H1 (cell line): ENCODE data around the gene MAPRE2. TPM values are rescaled to one million over a fixed set of nuclear protein-coding genes. Genes with fewer than 3 reads are reported as not detected.

Experiments used
- ATF2 ChIP-seq: IDR thresholded peaks from 2 replicates; pipeline ENCODE4 v1.6.1; 2012; ENCODE audit warnings: low read length, inconsistent platforms
- BACH1 ChIP-seq: IDR thresholded peaks from 2 replicates; pipeline ENCODE4 v1.6.1; 2012; ENCODE audit warnings: low read length, improper control_type of control experiment
- CTCF ChIP-seq, 3 experiments: IDR thresholded peaks; 1 replicate in 2 of 3; 2 replicates in 1 of 3; pipeline versions ENCODE4 v1.5.1 to v1.6.1; 2011; ENCODE audit warnings: low read length in 3 of 3, mild to moderate bottlenecking in 3 of 3, inconsistent platforms in 2 of 3, low read depth in 1 of 3, moderate library complexity in 1 of 3; ENCODE audit not compliant: insufficient read depth in 1 of 3; ENCODE audit errors: control extremely low read depth in 1 of 3
- KDM4A ChIP-seq: IDR thresholded peaks from one replicate; pipeline ENCODE4 v1.7.1; 2012; ENCODE audit warnings: low read depth, mild to moderate bottlenecking, moderate library complexity, low read length, inconsistent platforms; ENCODE audit not compliant: severe bottlenecking
- RBBP5 ChIP-seq: IDR thresholded peaks from 2 replicates; pipeline ENCODE4 v1.7.1; 2012; ENCODE audit warnings: low read depth, mild to moderate bottlenecking, inconsistent platforms, low read length, moderate library complexity, borderline replicate concordance
- polyA plus RNA-seq, 7 experiments: library from polyadenylated mRNA; depleted of rRNA in 3 of 7; stranded (reverse) in 5 of 7; unstranded in 2 of 7; fragments of >200 nt in 5 of 7; fragments of 200-250 nt in 2 of 7; gene quantifications; 1 replicate in 5 of 7; 2 replicates in 1 of 7; 4 replicates in 1 of 7; pipeline versions ENCODE4 v1.2.1 to v1.2.3, GENCODE V29; 2011 to 2013; ENCODE audit warnings: missing spikeins in 2 of 7, mixed read lengths in 2 of 7
- total RNA-seq: library from RNA; stranded (reverse); fragmentation: NEBNext Ultra II Directional; extraction: Animal tissue kit (Norgen Biotek cat#: 25700); gene quantifications from 2 replicates; pipeline ENCODE4 v1.2.1, GENCODE V29; 2021

The MAPRE2 gene
- total and polyA plus RNA-seq, 2 of the 8 experiments (the other 6 are each of a cell fraction or from before 2014, with no cell fraction given), result 32.6 to 33.1 TPM

- TF ChIP-seq ATF2 (no peak), BACH1 (no peak), CTCF (IDR thresholded peaks at IDR 0.05; ENCODE audit: control extremely low read depth in 1 of 3, insufficient read depth in 1 of 3, low read depth in 1 of 3, low read length in 3 of 3) (no peak), RBBP5 (no peak), KDM4A (no peak)
- TF ChIP-seq, all 59 proteins: peak for 0
Observed at GRCh38 chr18:35131387-35132020, 90.3 kb downstream of the MAPRE2 start (continued).
